Epithelial cell of prostate (primary cell): ENCODE results near the gene GOLIM4.

Experiments
- DNase-seq: peaks from one replicate; pipeline ENCODE4 v3.0.0-alpha.2; 2011; ENCODE audit warnings: low read depth, low spot score
- H3K27ac ChIP-seq: fragments of 450-650 bp; 2 replicates; pipeline ENCODE4 v1.5.1; 2017; ENCODE audit warnings: mild to moderate bottlenecking

Gene GOLIM4

DNA sequence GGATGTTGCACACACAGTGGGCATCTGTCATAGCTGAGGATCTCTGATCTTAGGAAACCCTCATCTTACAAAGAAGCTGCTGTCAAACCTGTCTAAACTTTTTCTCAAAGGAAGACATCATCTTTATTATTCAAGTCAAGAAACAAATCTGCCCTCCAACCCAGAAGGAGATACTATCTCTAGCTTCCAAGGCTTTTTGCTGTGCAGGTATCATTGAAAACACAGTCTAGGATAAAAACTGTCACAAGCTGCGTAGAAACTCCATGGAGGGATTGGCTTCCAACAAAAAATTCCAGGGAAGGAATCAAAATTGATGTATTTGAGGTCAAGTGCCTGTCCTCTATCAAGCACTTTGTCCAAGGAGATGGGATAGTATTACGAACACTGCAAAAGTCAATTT, 89.1 kb downstream of the GOLIM4 start:
- no peak for DNase-seq
- no peak overlapping the region for H3K27ac ChIP-seq

DNA sequence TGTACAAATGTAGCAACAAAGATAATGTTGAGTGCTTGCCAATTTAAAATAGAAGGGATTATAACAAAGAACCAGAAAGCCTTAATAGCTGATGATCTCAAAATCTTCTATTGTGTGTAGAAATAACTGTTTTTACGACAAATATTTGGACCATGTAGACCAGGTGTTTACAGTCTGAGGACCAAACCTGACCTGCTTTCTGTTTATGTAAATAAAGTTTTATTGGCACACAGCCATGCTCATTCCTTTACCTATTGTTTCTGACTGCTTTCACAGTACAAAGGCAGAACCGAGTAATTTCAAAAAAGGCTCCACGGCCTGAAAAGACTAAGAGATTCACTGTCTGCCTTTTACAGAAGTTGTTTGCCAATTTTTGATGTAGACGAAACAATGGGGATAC, 91.8 kb downstream of the GOLIM4 start:
- no peak for DNase-seq

DNA sequence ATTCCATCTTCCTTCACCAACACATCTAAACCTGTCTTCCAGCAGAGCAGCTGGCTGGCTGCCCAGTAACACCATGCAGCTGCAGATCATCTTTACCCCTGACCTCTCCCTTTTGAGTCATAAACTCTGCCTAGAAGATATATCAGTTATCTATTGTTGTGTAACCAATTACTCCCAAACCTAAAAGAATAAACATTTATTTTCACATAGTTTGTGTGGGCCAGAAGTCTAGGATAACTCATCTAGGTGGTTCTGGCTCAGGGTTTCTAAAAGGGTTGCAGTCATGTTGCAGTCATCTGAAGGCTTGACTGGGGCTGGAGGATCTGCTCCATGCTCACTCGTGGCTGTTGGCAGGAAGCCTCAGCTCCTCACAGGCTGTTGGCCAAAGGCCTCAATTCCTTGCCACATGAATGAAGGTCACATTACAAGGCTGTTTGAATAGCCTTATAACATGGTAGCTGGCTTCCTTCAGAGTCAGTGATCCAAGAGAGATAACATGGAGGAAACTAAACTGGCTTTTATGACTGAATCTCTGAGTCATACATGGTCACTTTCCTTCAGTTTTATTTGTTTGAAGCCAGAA, 92.8 kb downstream of the GOLIM4 start:
- peak overlapping the region; percentile 61 for H3K27ac ChIP-seq
- peak; percentile 67 for DNase-seq

More for the DNA sequence above, 91.8 kb downstream of the GOLIM4 start:
- no peak overlapping the region for H3K27ac ChIP-seq

DNA sequence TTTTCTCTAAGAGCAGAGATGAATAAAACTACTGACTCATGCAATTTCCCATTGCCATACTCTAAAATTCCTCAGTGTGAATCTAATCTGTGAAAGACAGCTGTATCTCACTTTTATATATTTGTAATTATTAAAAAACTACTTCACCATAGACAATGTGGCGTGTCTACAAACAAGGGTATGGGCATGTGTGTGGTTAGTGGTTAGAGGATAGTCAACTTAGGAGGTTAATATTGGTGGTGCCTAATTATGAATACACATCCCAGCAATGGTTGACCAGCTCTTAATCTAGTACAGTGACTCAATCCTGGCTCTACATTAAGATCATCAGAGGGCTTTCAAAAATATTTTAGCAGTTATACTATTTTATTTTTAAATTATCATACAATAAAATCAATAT, 94.5 kb downstream of the GOLIM4 start:
- DNase-seq, result no peak
- H3K27ac ChIP-seq, result no peak overlapping the region

DNA sequence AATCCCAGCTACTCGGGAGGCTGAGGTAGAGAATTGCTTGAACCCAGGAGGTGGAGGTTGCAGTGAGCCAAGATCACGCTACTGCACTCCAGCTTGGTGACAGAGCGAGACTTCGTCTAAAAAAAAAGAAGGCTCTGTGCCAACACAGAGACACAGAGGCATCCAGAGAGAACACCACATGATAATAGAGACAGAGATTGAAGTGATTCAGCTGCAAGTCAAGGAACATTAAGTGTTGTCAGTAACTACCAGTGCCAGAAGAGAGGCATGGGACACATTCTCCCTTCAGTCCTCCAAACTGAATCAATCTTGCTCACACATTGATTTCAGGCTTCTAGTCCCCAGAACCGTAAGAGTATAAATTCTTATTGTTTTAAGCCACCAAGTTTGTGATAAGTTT, 97.5 kb downstream of the GOLIM4 start:
- DNase-seq, result no peak
- no peak overlapping the region for H3K27ac ChIP-seq

DNA sequence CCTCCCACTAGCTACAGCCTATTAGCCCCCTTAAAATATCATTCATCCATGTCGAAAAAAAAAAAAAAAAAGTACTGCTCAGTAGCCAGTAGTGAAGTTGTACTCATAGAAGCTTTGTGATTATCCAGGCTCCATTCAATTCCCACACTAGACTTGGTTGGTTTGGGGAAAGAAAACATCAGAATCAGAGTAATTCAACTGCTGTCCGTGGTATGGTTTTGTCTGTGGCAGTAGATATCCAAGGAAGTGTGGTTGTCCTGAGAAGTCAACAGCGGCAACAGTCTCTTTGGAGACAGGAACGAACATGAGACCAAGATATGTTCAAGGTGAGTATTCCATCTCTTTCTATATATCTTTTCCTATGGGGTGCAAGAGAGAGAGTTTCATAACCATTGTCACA, 99.2 kb downstream of the GOLIM4 start:
- DNase-seq, result no peak
- H3K27ac ChIP-seq, result no peak overlapping the region

DNA sequence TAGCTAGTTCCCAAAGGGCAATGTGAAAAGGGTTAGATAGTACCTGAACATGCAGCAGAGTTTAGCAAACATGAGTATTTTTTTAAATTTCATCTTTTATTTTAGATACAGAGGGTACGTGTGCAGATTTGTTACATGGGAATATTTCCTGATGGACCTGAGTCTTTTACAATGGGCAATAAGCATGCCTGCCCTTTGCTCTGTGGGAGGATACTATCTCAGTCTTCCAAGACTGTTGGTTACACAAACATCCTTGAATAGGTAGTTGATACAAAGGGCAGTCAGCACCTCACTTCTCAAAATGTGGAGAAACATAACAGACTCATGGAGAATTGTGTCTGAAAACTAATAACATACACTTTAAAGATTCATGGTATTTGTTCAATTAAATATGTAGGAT, 103.3 kb downstream of the GOLIM4 start:
- no peak overlapping the region for H3K27ac ChIP-seq
- DNase-seq, result no peak

DNA sequence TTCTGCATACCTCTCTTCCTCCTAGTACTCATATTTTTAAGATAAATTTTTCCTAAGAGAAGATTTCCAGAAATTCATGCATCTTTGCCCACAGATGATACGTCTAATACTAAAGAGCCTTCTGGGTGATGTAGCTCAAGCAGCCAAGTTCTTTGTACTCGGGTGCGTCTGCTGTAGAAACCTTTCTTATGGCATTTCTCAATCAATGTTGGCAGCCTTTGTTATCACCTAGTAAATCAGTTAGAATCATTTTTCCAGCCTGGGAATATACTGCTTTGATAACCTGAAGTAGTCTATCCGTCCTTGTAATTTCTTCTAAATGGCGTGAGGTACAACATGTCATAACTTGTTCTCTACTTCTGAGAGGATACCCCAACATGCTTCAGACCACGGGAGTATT, 104.5 kb downstream of the GOLIM4 start:
- no peak overlapping the region for H3K27ac ChIP-seq
- DNase-seq, result no peak

DNA sequence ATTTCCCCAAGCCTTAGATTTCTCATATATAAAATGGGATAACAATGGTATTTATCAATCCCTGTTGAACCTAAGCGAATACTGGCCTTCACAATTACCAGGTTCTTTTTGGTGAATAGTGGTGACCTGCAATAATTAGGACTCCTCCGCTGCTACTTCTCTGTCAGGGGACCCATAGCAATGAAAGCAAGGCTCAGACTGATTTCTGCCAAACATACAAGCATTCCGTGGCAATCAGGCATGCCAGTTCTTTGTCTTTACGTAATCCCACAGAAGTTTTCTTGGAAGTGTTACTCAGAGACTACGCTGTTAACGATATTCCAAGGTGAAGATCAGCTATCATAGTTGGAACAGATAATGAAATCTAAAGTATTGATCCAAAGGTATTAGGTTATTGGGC, 105.7 kb downstream of the GOLIM4 start:
- H3K27ac ChIP-seq, result no peak overlapping the region
- DNase-seq, result no peak

DNA sequence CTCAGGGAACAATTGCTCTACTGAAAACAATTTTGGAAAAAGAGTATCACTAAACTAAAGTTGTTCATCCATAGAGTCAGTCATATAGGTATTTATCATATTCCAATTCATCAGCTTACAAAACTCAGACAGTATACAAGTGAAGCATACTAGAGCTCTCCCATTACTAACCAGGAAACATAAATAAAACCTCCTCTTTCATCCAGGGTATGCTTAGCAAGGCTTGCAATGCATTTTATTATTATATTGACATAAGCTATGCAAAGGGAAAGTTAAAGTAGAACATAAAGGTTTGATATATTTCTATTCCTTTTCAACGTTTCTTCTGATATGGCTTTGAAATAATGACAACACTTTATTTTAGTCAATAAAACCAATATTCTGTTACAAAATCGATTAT, 106.7 kb downstream of the GOLIM4 start:
- no peak for DNase-seq

DNA sequence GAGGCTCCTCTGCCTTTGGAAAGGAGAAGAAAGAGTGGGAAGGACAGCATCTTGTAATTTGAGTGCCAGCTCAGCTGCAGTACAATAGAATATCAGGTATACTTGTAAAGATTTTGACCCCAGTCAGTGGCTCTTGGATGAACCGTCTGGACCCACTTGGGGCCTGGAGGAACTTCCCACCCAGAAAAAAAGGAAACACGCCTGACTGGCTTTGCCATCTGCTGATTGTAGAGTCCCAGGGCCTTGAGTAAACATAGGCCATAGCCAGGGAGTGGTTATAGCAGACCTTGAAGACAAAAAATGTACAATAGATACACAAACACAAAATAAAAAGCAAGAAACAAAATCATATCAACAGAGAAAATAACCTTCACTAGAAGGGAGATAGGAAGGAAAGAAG, 112.1 kb downstream of the GOLIM4 start:
- H3K27ac ChIP-seq, result no peak overlapping the region
- DNase-seq, result no peak

More for the DNA sequence above, 106.7 kb downstream of the GOLIM4 start:
- no peak overlapping the region for H3K27ac ChIP-seq

DNA sequence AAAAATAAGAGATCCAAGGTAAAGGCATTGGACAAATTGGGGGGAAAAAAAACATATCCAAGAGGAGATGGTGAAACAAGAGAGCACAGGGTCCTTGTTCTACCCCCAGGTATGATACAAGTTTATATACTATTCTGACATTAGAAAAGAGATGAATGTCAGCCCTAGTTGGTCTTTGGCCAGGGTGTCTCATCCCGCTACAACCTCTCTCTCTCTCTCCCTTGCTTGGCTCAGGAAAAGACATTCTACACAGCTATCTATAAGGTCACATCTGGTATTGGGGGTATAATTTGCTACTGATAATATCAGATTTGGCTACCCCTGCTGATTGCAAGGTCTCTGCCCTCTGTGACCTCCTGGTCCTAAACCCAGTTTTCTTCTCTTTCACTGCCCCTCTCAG, 117.2 kb downstream of the GOLIM4 start:
- no peak overlapping the region for H3K27ac ChIP-seq
- no peak for DNase-seq

DNA sequence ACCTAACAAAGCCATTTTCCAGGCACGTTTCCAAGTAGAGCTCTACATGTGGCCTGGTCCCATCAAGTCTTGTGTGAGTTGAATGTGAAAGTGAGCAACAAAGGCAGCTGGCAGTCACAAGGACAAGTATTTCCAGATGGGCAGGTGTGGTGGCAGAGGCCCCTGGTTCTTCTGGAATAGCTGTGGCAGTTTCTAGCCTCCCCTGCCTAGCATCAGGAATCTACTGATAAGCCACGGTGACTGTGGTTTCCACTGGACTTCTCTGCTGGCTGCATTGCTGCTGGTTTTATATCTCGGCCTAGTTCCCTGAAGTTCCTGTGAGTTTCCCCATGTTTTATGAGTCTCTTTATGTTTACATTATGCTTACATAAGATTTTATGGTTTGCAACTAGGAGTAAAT, 117.7 kb downstream of the GOLIM4 start:
- no peak overlapping the region for H3K27ac ChIP-seq
- DNase-seq, result no peak

DNA sequence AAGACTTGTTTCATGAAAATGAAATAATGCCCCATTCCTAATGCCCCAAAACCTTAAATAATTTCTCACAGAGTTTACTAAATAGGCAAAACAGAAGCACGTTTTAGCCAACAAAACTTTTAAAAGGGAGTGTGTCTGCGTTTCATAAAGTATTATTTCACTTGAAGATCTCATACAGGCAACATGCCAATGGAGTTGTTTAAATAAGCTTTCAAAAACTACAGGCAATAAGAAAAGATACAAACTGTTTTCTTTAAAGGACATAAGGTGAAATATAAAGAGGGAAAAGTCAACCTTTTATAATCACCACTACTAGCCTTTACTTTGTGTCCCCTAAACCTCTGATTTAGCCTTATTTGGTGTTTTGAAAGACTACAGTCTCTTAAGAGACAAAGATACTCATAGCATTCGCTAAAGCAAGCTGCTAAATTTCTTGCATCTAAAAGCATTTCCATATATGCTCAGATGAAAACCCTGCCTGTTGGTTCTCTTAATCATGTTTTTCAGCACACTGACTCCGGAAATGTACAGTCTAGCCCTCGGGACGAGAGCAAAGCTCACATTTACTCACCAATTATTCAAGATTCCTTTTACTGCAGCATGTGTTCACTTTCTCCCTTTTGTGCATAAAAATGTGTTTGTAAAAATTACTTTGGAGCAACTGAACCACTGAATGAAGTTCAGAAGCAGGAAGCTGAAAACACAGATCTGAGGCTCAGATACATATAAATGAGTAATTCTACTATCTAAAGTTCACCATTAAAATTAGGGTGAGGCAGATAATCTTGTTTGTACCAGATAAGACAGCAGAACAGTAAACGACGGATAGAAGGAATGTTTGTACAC, 119.0 kb downstream of the GOLIM4 start:
- no peak overlapping the region for H3K27ac ChIP-seq
- no peak for DNase-seq

DNA sequence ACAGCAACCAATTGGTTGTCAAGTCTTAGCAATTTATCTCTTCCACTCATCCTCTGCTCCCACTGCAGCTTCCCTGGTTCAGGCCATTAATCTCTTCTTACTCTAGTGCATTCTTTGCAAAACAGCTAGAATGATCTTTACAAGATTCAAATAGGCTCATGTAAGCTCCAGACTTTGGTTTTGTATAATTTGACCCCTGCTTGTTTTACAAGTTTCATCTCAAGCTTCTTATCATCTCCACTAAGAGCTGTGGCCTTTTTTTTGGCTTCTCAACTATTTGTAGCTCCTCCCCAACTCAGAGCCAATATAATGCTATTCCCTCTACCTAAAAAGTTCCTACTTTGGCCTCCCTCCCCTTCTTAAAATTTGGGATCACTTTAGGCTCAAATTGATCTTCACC, 121.8 kb downstream of the GOLIM4 start:
- DNase-seq, result no peak
- H3K27ac ChIP-seq, result no peak overlapping the region

DNA sequence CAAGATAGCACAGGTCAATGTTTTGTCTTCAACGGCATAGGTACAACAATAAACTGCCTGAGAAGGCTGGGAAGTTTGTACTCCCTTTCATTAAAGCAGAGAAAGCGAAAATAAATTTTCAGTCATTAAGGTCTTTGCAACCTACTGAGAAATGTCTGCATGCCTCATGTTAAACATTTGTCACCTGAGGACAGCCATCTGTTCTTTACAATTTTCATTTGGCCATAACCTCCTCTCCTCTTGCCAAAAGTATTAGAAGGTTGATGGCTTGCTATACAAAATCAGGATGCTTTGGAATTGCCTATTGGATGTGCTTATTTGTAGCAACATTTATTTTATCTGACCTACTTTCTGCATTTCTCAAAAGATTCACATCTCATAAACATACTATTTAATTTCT, 122.7 kb downstream of the GOLIM4 start:
- no peak for DNase-seq
- no peak overlapping the region for H3K27ac ChIP-seq

DNA sequence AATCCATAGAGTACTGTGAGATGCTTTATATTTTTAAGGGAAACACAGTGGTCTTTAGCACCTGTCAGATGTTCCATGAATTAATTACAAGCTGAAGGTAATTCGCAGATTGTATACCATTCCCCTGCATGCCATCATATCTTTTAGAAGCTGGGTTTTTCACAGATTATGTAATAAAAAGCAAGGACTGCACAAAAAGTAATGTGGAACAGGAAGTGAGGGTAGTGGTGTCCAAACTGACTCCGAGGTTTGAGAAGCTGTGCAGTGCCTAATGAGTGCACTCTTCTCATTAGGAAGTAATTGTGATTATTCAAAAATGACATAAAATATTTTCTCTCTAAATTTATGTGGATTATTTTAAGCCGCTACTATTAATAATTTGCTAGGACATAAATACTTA, 123.2 kb downstream of the GOLIM4 start:
- DNase-seq, result no peak
- H3K27ac ChIP-seq, result no peak overlapping the region

DNA sequence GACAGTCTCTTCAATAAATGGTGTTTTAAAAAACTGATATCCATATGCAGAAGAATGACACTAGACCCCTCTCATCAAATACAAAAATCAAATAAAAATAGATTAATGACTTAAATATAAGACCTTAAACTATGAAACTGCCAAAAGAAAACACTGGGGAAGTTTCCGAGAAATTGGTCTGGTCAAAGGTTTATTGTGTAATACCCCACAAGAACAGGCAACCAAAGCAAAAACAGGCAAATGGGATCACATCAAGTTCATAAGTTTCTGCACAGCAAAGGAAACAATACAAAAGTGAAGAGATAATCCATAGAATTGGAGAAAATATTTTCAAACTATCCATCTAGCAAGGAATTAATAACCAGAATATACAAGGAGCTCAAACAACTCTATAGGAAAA, 126.2 kb downstream of the GOLIM4 start:
- no peak overlapping the region for H3K27ac ChIP-seq
- DNase-seq, result no peak

DNA sequence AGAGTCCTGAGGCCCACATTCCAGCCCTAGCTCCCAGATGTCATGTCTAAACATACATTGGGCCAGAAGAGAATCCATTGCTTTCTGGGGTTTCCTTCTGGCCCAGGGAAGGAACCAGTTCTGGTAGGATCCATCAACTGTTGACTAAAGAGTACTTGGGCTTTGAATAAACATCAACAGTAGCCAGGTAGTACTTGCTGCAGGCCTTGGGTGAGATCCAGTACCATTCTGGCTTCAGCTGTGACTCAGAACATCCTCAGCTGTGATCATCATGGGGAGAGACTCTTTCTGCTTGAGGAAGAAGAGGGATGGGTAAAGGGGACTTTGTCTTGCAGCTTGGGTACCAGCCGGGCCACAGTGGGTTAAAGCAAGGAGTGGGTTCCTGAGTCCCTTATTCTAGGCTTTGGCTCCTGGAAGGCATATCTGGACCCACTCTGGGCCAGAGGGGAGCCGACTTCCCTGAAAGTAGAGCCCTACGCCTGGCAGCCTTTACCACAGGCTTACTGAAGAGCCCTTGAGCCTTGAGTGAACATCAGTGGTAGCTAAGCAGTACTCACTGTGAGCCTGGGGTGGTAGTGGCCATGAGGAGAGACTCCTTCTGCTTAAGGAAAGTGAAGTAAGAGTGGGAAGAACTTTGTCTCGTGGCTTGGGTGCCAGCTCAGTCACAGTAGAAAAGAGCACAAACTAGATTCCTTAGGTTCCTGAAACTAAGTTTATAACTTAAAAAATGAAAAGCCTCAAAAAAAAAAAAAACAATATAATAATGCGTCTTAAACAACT, 128.3 kb downstream of the GOLIM4 start:
- no peak for DNase-seq
- no peak overlapping the region for H3K27ac ChIP-seq
